NCI-H748 (cell line): Measurements from ENCODE around the gene OR51B6.
A peak's percentile ranks its signal among the peaks of the same experiment; 100 is the strongest.
"Not testable (repeated sequence)": the region's sequence is repeated elsewhere in the genome, so short reads cannot be mapped to it uniquely, and the experiment has no call there.

ENCODE experiments used
- DNase-seq: peaks from one replicate; lab custom pipeline; 2025; ENCODE audit not compliant: unreplicated experiment; lab: John Stamatoyannopoulos, UW

The OR51B6 gene

GRCh38 chr11:5351208-5351607, at the start of gene OR51B6:
Gene OR51B6 (plus strand): TSS chr11:5351508. CDS start chr11:5351508, 0 bp downstream.
- no peak for DNase-seq

GRCh38 chr11:5301846-5302245, 49.5 kb upstream of the OR51B6 start, which contains the start of gene OR51B4:
Gene OR51B4 (minus strand): TSS chr11:5301946. CDS start chr11:5301946, 0 bp downstream.
- no peak for DNase-seq

- DNase-seq: no peak
Measured at GRCh38 chr11:5303626-5304025, 47.7 kb upstream of the OR51B6 start.

GRCh38 chr11:5304046-5304445, 47.3 kb upstream of the OR51B6 start:
- no peak for DNase-seq

GRCh38 chr11:5307256-5308019, 43.9 kb upstream of the OR51B6 start:
- no peak for DNase-seq

GRCh38 chr11:5310423-5310822, 40.9 kb upstream of the OR51B6 start:
- DNase-seq: no peak

GRCh38 chr11:5313326-5314023, 37.8 kb upstream of the OR51B6 start:
- not testable (repeated sequence) for DNase-seq

GRCh38 chr11:5317292-5317691, 34.0 kb upstream of the OR51B6 start:
- peak; percentile 55 for DNase-seq

- DNase-seq: no peak
Measured at GRCh38 chr11:5324197-5324596, 27.1 kb upstream of the OR51B6 start, which contains the start of gene OR51B2. Gene OR51B2 (minus strand): TSS chr11:5324297. CDS start chr11:5324297, 0 bp downstream.

GRCh38 chr11:5335170-5335569, 16.1 kb upstream of the OR51B6 start:
- DNase-seq: no peak

- no peak for DNase-seq
Measured at GRCh38 chr11:5336331-5336730, 15.0 kb upstream of the OR51B6 start.

GRCh38 chr11:5337253-5337652, 14.1 kb upstream of the OR51B6 start:
- not testable (repeated sequence) for DNase-seq

GRCh38 chr11:5339771-5340322, 11.5 kb upstream of the OR51B6 start:
- no peak for DNase-seq

- no peak for DNase-seq
Measured at GRCh38 chr11:5343474-5344335, 7.6 kb upstream of the OR51B6 start, which contains the start of gene OR51B5. Gene OR51B5 (minus strand): TSS chr11:5343524. CDS start chr11:5343524, 0 bp downstream.

- no peak for DNase-seq
Measured at GRCh38 chr11:5345831-5346230, 5.5 kb upstream of the OR51B6 start.

- no peak for DNase-seq
Measured at GRCh38 chr11:5348551-5349194, 2.6 kb upstream of the OR51B6 start.

GRCh38 chr11:5349550-5349949, 1.8 kb upstream of the OR51B6 start:
- no peak for DNase-seq

- DNase-seq: not testable (repeated sequence)
Measured at GRCh38 chr11:5356031-5356430, 4.7 kb downstream of the OR51B6 start.

GRCh38 chr11:5362017-5362625, 10.8 kb downstream of the OR51B6 start:
- DNase-seq: no peak

- DNase-seq: peak; percentile 5
Measured at GRCh38 chr11:5363679-5364078, 12.4 kb downstream of the OR51B6 start.
